HG02885 (cell line): Measurements from ENCODE around the gene MVB12A.

Experiments
- ATAC-seq: cut with Tn5 transposase; IDR thresholded peaks from one replicate; pipeline ENCODE4 v1.9.1; 2021; ENCODE audit warnings: mild to moderate bottlenecking; ENCODE audit not compliant: unreplicated experiment, poor library complexity

Gene MVB12A

GRCh38 chr19:17441241-17442021, 21.6 kb downstream of the MVB12A start:
- ATAC-seq: no peak

- ATAC-seq: no peak
Measured at GRCh38 chr19:17445526-17446165, 25.8 kb downstream of the MVB12A start.

- no peak for ATAC-seq
Measured at GRCh38 chr19:17447704-17448130, 27.9 kb downstream of the MVB12A start.

GRCh38 chr19:17448131-17448967, 28.5 kb downstream of the MVB12A start, which contains the start of gene TMEM221:
TSS of gene TMEM221 (minus strand) at chr19:17448668. CDS start at chr19:17448462, 206 bp downstream.
- no peak for ATAC-seq

GRCh38 chr19:17450264-17451075, 30.6 kb downstream of the MVB12A start:
- no peak for ATAC-seq

- no peak for ATAC-seq
Measured at GRCh38 chr19:17451820-17452219, 32.0 kb downstream of the MVB12A start.

- no peak for ATAC-seq
Measured at GRCh38 chr19:17454576-17455071, 34.8 kb downstream of the MVB12A start.

GRCh38 chr19:17455308-17456123, 35.7 kb downstream of the MVB12A start:
- ATAC-seq: no peak

GRCh38 chr19:17456127-17456526, 36.3 kb downstream of the MVB12A start:
- no peak for ATAC-seq

- no peak for ATAC-seq
Measured at GRCh38 chr19:17457616-17458015, 37.8 kb downstream of the MVB12A start.

- no peak for ATAC-seq
Measured at GRCh38 chr19:17458970-17459369, 39.1 kb downstream of the MVB12A start.

- ATAC-seq: no peak
Measured at GRCh38 chr19:17460372-17461230, 40.8 kb downstream of the MVB12A start, which contains the start of gene NXNL1. TSS of gene NXNL1 (minus strand) at chr19:17460926. CDS start at chr19:17460869, 57 bp downstream.

GRCh38 chr19:17466487-17466850, 46.6 kb downstream of the MVB12A start:
- no peak for ATAC-seq

GRCh38 chr19:17467471-17468301, 47.8 kb downstream of the MVB12A start:
- ATAC-seq: no peak

- ATAC-seq: no peak
Measured at GRCh38 chr19:17468302-17469091, 48.6 kb downstream of the MVB12A start.

- ATAC-seq: no peak
Measured at GRCh38 chr19:17469092-17469480, 49.2 kb downstream of the MVB12A start.
